Stimulated activated CD4-positive, alpha-beta T cell treated with anti-CD3 and anti-CD28 coated beads, Interleukin-2, amount 100 ng/mL, for 24 hours (primary cell): ENCODE data around the gene SULT6B1.
"Not testable (repeated sequence)": the region's sequence is repeated elsewhere in the genome, so short reads cannot be mapped to it uniquely, and the experiment has no call there.

Experiments used
- DNase-seq, 2 donors: peaks; one replicate each; pipeline ENCODE4 v3.0.0-alpha.2; 2020

The SULT6B1 gene

GRCh38 chr2:37188570-37188969 is at the start of gene SULT6B1:
SULT6B1 (minus strand) TSS chr2:37188670; CDS start chr2:37188640, 30 bp downstream.
- no peak for DNase-seq

GRCh38 chr2:37232131-37232933 is 43.9 kb upstream of the SULT6B1 start:
- DNase-seq, result peak; percentile 10 to 30

GRCh38 chr2:37231241-37232130 is 43.0 kb upstream of the SULT6B1 start, which contains the start of the genes CEBPZ and NDUFAF7:
CEBPZ (minus strand) TSS chr2:37231596; CDS start chr2:37231567, 29 bp downstream.
NDUFAF7 (plus strand) TSS chr2:37231658; CDS start chr2:37231706, 48 bp downstream.
- peak; percentile 89 to 90 for DNase-seq

GRCh38 chr2:37230581-37230980 is 42.1 kb upstream of the SULT6B1 start:
- no peak for DNase-seq

- no peak for DNase-seq
These were observed 40.3 kb upstream of the SULT6B1 start for GRCh38 chr2:37228788-37229187.

GRCh38 chr2:37226863-37227262 is 38.4 kb upstream of the SULT6B1 start:
- no peak for DNase-seq

- not testable (repeated sequence) for DNase-seq
These were observed 36.7 kb upstream of the SULT6B1 start for GRCh38 chr2:37225129-37225528.

- no peak for DNase-seq
These were observed 35.6 kb upstream of the SULT6B1 start for GRCh38 chr2:37224063-37224462.

- DNase-seq, result no peak
These were observed 34.7 kb upstream of the SULT6B1 start for GRCh38 chr2:37223131-37223530.

GRCh38 chr2:37219046-37219445 is 30.6 kb upstream of the SULT6B1 start:
- no peak for DNase-seq

- DNase-seq, result no peak
These were observed 26.8 kb upstream of the SULT6B1 start for GRCh38 chr2:37215250-37215649.

- DNase-seq, result no peak
These were observed 23.5 kb upstream of the SULT6B1 start for GRCh38 chr2:37211939-37212338.

GRCh38 chr2:37211212-37211611 is 22.7 kb upstream of the SULT6B1 start:
- DNase-seq, result no peak

- not testable (repeated sequence) for DNase-seq
These were observed 18.3 kb upstream of the SULT6B1 start for GRCh38 chr2:37206760-37207159.

- no peak for DNase-seq
These were observed 17.3 kb upstream of the SULT6B1 start for GRCh38 chr2:37205689-37206341.

GRCh38 chr2:37205071-37205661 is 16.7 kb upstream of the SULT6B1 start:
- not testable (repeated sequence) for DNase-seq

- DNase-seq, result no peak
These were observed 15.2 kb upstream of the SULT6B1 start for GRCh38 chr2:37203708-37204107.

- DNase-seq, result peak in 1 of 2 donors; percentile 10
These were observed 13.3 kb upstream of the SULT6B1 start for GRCh38 chr2:37201766-37202165.

- DNase-seq, result no peak
These were observed 12.7 kb upstream of the SULT6B1 start for GRCh38 chr2:37201208-37201607.

- DNase-seq, result no peak
These were observed 10.2 kb upstream of the SULT6B1 start for GRCh38 chr2:37198681-37199065.

GRCh38 chr2:37196320-37197195 is 8.1 kb upstream of the SULT6B1 start, which contains the start of gene CEBPZOS:
CEBPZOS (plus strand) TSS chr2:37196496; CDS start chr2:37199705, 3,209 bp downstream.
- DNase-seq, result peak; percentile 91
